ENCODE measurements around the gene ACY1.

Gene ACY1

DNA sequence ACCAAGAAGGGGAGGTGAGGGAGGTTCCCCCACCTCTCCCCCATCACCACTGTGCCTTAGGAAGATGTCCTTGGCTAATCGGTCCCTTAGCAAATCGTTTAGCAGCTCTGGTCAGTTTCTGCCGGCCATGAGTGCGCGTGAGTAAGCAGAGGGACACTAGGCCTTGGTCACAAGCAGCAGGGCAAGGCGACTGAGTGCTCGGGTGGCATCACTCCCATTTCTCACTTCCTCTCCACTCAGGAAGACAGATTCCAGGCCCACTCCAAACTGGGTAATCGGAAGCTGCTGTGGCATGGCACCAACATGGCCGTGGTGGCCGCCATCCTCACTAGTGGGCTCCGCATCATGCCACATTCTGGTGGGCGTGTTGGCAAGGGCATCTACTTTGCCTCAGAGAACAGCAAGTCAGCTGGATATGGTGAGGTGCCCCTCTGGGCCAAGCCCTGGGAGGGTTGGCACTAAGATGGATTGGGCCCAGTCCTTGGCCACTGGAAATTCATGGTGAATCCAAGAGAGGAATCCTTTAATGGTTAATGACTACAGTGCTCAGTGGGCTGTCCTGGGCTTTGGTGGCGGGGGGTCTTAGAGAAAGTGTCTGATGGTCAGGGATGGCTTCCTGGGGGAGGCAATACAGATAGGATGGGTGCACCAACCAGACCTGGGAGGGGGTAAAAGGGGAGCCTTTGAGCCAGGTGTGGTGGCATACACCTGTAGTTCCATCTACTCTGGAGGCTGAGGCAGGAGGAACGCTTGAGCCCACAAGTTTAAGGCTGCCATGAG lies 37.2 kb upstream of the ACY1 start (continued):
- no peak for TF ChIP-seq ISL1 (CRISPR knock-in tag; IDR thresholded peaks at IDR 0.05)
- TF ChIP-seq, protein P1, sequence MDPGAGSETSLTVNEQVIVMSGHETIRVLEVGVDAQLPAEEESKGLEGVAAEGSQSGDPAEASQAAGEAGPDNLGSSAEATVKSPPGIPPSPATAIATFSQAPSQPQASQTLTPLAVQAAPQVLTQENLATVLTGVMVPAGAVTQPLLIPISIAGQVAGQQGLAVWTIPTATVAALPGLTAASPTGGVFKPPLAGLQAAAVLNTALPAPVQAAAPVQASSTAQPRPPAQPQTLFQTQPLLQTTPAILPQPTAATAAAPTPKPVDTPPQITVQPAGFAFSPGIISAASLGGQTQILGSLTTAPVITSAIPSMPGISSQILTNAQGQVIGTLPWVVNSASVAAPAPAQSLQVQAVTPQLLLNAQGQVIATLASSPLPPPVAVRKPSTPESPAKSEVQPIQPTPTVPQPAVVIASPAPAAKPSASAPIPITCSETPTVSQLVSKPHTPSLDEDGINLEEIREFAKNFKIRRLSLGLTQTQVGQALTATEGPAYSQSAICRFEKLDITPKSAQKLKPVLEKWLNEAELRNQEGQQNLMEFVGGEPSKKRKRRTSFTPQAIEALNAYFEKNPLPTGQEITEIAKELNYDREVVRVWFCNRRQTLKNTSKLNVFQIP (CRISPR knock-in tag; IDR thresholded peaks at IDR 0.05; ENCODE audit: borderline replicate concordance, low read depth) = no peak
- no peak for TF ChIP-seq SNAI2 (CRISPR knock-in tag; IDR thresholded peaks at IDR 0.05)

DNA sequence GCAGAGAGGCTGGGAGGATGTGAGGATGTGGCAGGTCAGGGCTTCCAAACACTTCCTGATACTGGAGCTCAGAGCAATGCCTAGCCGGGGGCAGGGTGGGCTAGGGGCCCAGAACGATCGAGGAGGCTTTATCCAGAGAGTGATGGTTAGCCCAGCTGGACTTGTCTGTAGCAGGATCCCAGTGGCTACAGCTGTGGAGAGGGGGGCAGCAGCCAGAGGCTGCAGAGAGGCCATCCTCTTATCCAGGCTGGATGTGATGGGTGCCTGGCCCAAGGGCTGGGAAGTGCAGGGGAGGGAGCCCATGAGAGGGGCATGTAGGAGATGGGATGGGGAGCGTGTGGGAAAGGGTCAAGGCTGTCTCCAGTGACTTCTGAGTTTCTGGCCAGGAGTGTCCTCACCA lies 36.5 kb upstream of the ACY1 start:
- TF ChIP-seq TCF4 (CRISPR knock-in tag; IDR thresholded peaks at IDR 0.05; ENCODE audit: borderline replicate concordance) (no peak), CSDC2 (CRISPR knock-in tag; IDR thresholded peaks at IDR 0.05) (no peak), ZNF565 (CRISPR knock-in tag; conservative IDR thresholded peaks at IDR 0.05; ENCODE audit: low read depth) (no peak), ISL1 (CRISPR knock-in tag; IDR thresholded peaks at IDR 0.05) (no peak)
- TF ChIP-seq, protein P1 (CRISPR knock-in tag; IDR thresholded peaks at IDR 0.05; ENCODE audit: borderline replicate concordance, low read depth) = no peak
- TF ChIP-seq, protein P2, sequence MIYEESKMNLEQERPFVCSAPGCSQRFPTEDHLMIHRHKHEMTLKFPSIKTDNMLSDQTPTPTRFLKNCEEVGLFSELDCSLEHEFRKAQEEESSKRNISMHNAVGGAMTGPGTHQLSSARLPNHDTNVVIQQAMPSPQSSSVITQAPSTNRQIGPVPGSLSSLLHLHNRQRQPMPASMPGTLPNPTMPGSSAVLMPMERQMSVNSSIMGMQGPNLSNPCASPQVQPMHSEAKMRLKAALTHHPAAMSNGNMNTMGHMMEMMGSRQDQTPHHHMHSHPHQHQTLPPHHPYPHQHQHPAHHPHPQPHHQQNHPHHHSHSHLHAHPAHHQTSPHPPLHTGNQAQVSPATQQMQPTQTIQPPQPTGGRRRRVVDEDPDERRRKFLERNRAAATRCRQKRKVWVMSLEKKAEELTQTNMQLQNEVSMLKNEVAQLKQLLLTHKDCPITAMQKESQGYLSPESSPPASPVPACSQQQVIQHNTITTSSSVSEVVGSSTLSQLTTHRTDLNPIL (CRISPR knock-in tag; IDR thresholded peaks at IDR 0.05; ENCODE audit: low read depth) = no peak
- no peak for ATAC-seq

DNA sequence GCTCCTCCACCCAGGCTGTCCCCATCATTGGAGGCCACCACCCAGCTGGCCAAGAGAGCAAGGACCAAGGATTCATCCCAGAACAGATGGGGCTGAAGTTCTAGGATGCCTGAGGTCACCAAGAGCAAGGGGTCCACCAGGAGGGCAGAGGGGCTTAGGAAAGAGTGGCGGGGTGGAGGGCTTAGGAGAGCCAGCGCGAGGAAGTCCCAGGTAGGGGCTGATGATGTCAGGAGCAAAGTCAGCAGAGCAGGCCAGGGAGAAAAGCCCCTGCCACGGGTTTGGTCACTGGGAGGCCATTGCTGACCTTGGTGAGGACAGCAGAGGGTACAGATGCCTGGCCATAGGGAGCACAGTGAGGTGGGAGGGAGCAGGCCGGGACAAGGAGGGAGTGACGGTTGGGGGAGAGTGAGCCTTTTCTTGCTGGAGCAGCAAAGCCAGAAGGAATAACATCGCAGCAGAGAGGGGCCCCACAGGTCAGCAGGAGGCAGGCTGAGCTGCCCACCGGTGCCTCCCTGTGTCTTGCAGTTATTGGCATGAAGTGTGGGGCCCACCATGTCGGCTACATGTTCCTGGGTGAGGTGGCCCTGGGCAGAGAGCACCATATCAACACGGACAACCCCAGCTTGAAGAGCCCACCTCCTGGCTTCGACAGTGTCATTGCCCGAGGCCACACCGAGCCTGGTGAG lies 36.0 kb upstream of the ACY1 start:
- TF ChIP-seq GLIS3 (CRISPR knock-in tag; IDR thresholded peaks at IDR 0.05) (no peak), RARB (CRISPR knock-in tag; IDR thresholded peaks at IDR 0.05) (no peak), PPARA (CRISPR knock-in tag; IDR thresholded peaks at IDR 0.05; ENCODE audit: borderline replicate concordance) (no peak), TCF4 (CRISPR knock-in tag; IDR thresholded peaks at IDR 0.05; ENCODE audit: borderline replicate concordance) (no peak), SNAI2 (CRISPR knock-in tag; IDR thresholded peaks at IDR 0.05) (no peak), TOX (CRISPR knock-in tag; IDR thresholded peaks at IDR 0.05; ENCODE audit: borderline replicate concordance) (no peak), ZNF565 (CRISPR knock-in tag; conservative IDR thresholded peaks at IDR 0.05; ENCODE audit: low read depth) (no peak), OSR1 (CRISPR knock-in tag; IDR thresholded peaks at IDR 0.05) (no peak), ZFP30 (CRISPR knock-in tag; IDR thresholded peaks at IDR 0.05) (no peak), ZFP3 (CRISPR knock-in tag; IDR thresholded peaks at IDR 0.05) (no peak)
- TF ChIP-seq, protein P1 (CRISPR knock-in tag; IDR thresholded peaks at IDR 0.05; ENCODE audit: borderline replicate concordance, low read depth) = no peak
- TF ChIP-seq, protein P3, sequence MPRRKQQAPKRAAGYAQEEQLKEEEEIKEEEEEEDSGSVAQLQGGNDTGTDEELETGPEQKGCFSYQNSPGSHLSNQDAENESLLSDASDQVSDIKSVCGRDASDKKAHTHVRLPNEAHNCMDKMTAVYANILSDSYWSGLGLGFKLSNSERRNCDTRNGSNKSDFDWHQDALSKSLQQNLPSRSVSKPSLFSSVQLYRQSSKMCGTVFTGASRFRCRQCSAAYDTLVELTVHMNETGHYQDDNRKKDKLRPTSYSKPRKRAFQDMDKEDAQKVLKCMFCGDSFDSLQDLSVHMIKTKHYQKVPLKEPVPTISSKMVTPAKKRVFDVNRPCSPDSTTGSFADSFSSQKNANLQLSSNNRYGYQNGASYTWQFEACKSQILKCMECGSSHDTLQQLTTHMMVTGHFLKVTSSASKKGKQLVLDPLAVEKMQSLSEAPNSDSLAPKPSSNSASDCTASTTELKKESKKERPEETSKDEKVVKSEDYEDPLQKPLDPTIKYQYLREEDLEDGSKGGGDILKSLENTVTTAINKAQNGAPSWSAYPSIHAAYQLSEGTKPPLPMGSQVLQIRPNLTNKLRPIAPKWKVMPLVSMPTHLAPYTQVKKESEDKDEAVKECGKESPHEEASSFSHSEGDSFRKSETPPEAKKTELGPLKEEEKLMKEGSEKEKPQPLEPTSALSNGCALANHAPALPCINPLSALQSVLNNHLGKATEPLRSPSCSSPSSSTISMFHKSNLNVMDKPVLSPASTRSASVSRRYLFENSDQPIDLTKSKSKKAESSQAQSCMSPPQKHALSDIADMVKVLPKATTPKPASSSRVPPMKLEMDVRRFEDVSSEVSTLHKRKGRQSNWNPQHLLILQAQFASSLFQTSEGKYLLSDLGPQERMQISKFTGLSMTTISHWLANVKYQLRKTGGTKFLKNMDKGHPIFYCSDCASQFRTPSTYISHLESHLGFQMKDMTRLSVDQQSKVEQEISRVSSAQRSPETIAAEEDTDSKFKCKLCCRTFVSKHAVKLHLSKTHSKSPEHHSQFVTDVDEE (CRISPR knock-in tag; IDR thresholded peaks at IDR 0.05) = no peak
- TF ChIP-seq, protein P2 (CRISPR knock-in tag; IDR thresholded peaks at IDR 0.05; ENCODE audit: low read depth) = no peak
- no peak for ATAC-seq
